Ecto neural progenitor cell (in vitro differentiated cells): Measurements from ENCODE around the gene VWA5A.

ENCODE experiments used
- DNase-seq: peaks from one replicate; pipeline ENCODE4 v3.0.0-alpha.2; 2018; ENCODE audit warnings: low spot score

The VWA5A gene

GRCh38 chr11:124170801-124171586 is 55.7 kb downstream of the VWA5A start:
- DNase-seq: no peak

GRCh38 chr11:124172101-124172500 is 56.9 kb downstream of the VWA5A start:
- DNase-seq: no peak

DNA sequence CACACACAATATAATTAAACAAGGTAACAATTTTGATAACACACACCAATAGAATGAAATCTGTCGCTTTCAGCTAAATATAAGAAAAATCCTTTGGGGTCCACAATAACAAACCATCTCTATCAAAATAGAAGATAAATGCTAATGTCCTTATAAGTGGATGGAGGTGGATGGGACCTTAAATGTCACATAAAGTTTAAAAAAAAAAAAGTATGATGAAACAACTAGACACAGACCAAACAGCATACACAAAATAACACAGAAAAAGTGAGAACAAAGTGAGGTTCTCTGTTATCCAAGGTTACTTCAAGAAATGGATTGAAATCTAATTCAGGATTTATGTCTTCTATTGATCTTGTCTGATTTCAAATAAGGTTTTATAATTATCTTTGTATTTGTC is 57.3 kb downstream of the VWA5A start:
- DNase-seq: no peak

- DNase-seq: no peak
Observed at GRCh38 chr11:124174001-124174583, 58.8 kb downstream of the VWA5A start.

- no peak for DNase-seq
Observed at GRCh38 chr11:124176925-124177715, 61.9 kb downstream of the VWA5A start.

- DNase-seq: no peak
Observed at GRCh38 chr11:124179310-124179709, 64.1 kb downstream of the VWA5A start.

- DNase-seq: no peak
Observed at GRCh38 chr11:124183068-124183467, 67.8 kb downstream of the VWA5A start, which contains the start of gene OR10D3. TSS of gene OR10D3 (plus strand) at chr11:124183345. CDS start at chr11:124185270, 1,925 bp downstream.

GRCh38 chr11:124190298-124191139 is 75.3 kb downstream of the VWA5A start:
- no peak for DNase-seq

GRCh38 chr11:124193221-124194010 is 78.2 kb downstream of the VWA5A start:
- DNase-seq: no peak

GRCh38 chr11:124194293-124195188 is 79.3 kb downstream of the VWA5A start:
- DNase-seq: no peak

DNA sequence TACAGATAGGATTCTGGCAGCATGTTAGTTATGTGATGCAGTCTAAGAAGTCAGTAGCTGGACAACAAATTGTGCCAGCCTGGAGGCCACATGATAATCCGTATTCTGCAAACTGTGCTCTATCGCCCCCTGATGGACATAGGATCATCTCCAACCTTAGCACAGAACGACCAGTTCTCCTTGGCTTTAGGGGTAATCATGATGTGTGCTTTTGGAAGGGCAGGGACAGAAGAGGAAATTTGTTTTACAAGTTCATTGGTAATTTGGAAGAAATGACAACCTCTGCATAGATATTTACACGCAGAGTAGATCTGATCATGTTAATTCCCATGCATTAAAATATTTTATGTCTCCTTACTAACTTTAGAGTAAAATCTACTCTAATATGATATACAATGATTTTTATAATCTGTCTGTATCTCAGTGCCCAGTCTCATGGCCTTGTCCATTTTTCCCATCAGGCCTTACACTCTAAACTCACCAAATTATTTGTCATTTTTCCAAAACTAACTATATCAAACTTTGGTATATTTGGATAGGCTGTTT is 80.0 kb downstream of the VWA5A start:
- no peak for DNase-seq
